Measurements from ENCODE around the gene SEC24D. TPM values are rescaled to one million over a fixed set of nuclear protein-coding genes. Genes with fewer than 3 reads are reported as not detected.
A peak's percentile ranks its signal among the peaks of the same experiment; 100 is the strongest.

The SEC24D gene
- total RNA-seq, 1 donor from 2014 or later: 138 TPM

- Mint-ChIP-seq H3K4me3 (ENCODE audit: unreplicated experiment) (no peak overlapping the region), H3K4me1 (ENCODE audit: unreplicated experiment) (peaks cover 65% of the 10 kb centered on the region), H3K27ac (ENCODE audit: unreplicated experiment) (peak overlapping the region; percentile 43), H3K27me3 (ENCODE audit: unreplicated experiment) (no peaks in the 10 kb centered on the region), H3K36me3 (ENCODE audit: unreplicated experiment) (peaks cover 68% of the 10 kb centered on the region), H3K9me3 (ENCODE audit: unreplicated experiment) (no peaks in the 10 kb centered on the region)
- DNase-seq (ENCODE audit: extremely low spot score, unreplicated experiment): no peak
- TF ChIP-seq CTCF (IDR thresholded peaks at IDR 0.05): no peak
Measured at GRCh38 chr4:118756429-118756828, 79.5 kb downstream of the SEC24D start.

GRCh38 chr4:118755438-118756226 is 80.3 kb downstream of the SEC24D start:
- DNase-seq (ENCODE audit: extremely low spot score, unreplicated experiment): no peak
- Mint-ChIP-seq H3K27me3 (ENCODE audit: unreplicated experiment) (no peaks in the 10 kb centered on the region), H3K4me3 (ENCODE audit: unreplicated experiment) (no peak overlapping the region), H3K27ac (ENCODE audit: unreplicated experiment) (peak overlapping the region; percentile 60), H3K4me1 (ENCODE audit: unreplicated experiment) (peaks cover 59% of the 10 kb centered on the region), H3K9me3 (ENCODE audit: unreplicated experiment) (no peaks in the 10 kb centered on the region), H3K36me3 (ENCODE audit: unreplicated experiment) (peaks cover 66% of the 10 kb centered on the region)
- no peak for TF ChIP-seq CTCF (IDR thresholded peaks at IDR 0.05)

- Mint-ChIP-seq H3K27ac (ENCODE audit: unreplicated experiment) (peak overlapping the region; percentile 60), H3K27me3 (ENCODE audit: unreplicated experiment) (no peaks in the 10 kb centered on the region), H3K9me3 (ENCODE audit: unreplicated experiment) (no peaks in the 10 kb centered on the region), H3K36me3 (ENCODE audit: unreplicated experiment) (peaks cover 64% of the 10 kb centered on the region), H3K4me1 (ENCODE audit: unreplicated experiment) (peaks cover 53% of the 10 kb centered on the region), H3K4me3 (ENCODE audit: unreplicated experiment) (no peak overlapping the region)
- DNase-seq (ENCODE audit: extremely low spot score, unreplicated experiment): no peak
- TF ChIP-seq CTCF (IDR thresholded peaks at IDR 0.05): no peak
Measured at GRCh38 chr4:118754890-118755289, 81.0 kb downstream of the SEC24D start.

GRCh38 chr4:118753685-118754084 is 82.2 kb downstream of the SEC24D start:
- no peaks in the 10 kb centered on the region for H3K9me3 Mint-ChIP-seq (ENCODE audit: unreplicated experiment)
- no peaks in the 10 kb centered on the region for H3K27me3 Mint-ChIP-seq (ENCODE audit: unreplicated experiment)
- no peak for DNase-seq (ENCODE audit: extremely low spot score, unreplicated experiment)
- peaks cover 50% of the 10 kb centered on the region for H3K4me1 Mint-ChIP-seq (ENCODE audit: unreplicated experiment)
- H3K36me3 Mint-ChIP-seq (ENCODE audit: unreplicated experiment): peaks cover 57% of the 10 kb centered on the region
- no peak overlapping the region for H3K4me3 Mint-ChIP-seq (ENCODE audit: unreplicated experiment)
- no peak for TF ChIP-seq CTCF (IDR thresholded peaks at IDR 0.05)
- H3K27ac Mint-ChIP-seq (ENCODE audit: unreplicated experiment): no peak overlapping the region

GRCh38 chr4:118753096-118753495 is 82.8 kb downstream of the SEC24D start:
- Mint-ChIP-seq H3K4me3 (ENCODE audit: unreplicated experiment) (no peak overlapping the region), H3K27ac (ENCODE audit: unreplicated experiment) (peak overlapping the region; percentile 29), H3K27me3 (ENCODE audit: unreplicated experiment) (no peaks in the 10 kb centered on the region), H3K4me1 (ENCODE audit: unreplicated experiment) (peaks cover 47% of the 10 kb centered on the region), H3K36me3 (ENCODE audit: unreplicated experiment) (peaks cover 56% of the 10 kb centered on the region), H3K9me3 (ENCODE audit: unreplicated experiment) (no peaks in the 10 kb centered on the region)
- no peak for DNase-seq (ENCODE audit: extremely low spot score, unreplicated experiment)
- TF ChIP-seq CTCF (IDR thresholded peaks at IDR 0.05): no peak
